ENCODE measurements around the gene ZBTB21. TPM values are rescaled to one million over a fixed set of nuclear protein-coding genes. Genes with fewer than 3 reads are reported as not detected.
A peak's percentile ranks its signal among the peaks of the same experiment; 100 is the strongest.
"Not testable (repeated sequence)": the region's sequence is repeated elsewhere in the genome, so short reads cannot be mapped to it uniquely, and the experiment has no call there.

The ZBTB21 gene
- total RNA-seq, 1 experiment from 2014 or later, result 11.8 TPM

- no peak for DNase-seq (ENCODE audit: low spot score)
Observed at GRCh38 chr21:41970751-41971653, 39.2 kb downstream of the ZBTB21 start.

- DNase-seq (ENCODE audit: low spot score), result no peak
Observed at GRCh38 chr21:41970106-41970391, 40.1 kb downstream of the ZBTB21 start.

GRCh38 chr21:41967708-41968107 is 42.5 kb downstream of the ZBTB21 start:
- DNase-seq (ENCODE audit: low spot score), result no peak

GRCh38 chr21:41966872-41967621 is 43.1 kb downstream of the ZBTB21 start:
- DNase-seq (ENCODE audit: low spot score), result no peak

GRCh38 chr21:41966041-41966833 is 43.9 kb downstream of the ZBTB21 start:
- DNase-seq (ENCODE audit: low spot score), result no peak

- no peak for DNase-seq (ENCODE audit: low spot score)
Observed at GRCh38 chr21:41965461-41966013, 44.6 kb downstream of the ZBTB21 start.

- DNase-seq (ENCODE audit: low spot score), result no peak
Observed at GRCh38 chr21:41965045-41965444, 45.1 kb downstream of the ZBTB21 start.

GRCh38 chr21:41964171-41964570 is 46.0 kb downstream of the ZBTB21 start:
- no peak for DNase-seq (ENCODE audit: low spot score)

- no peak for DNase-seq (ENCODE audit: low spot score)
Observed at GRCh38 chr21:41962425-41962966, 47.7 kb downstream of the ZBTB21 start.

- no peak for DNase-seq (ENCODE audit: low spot score)
Observed at GRCh38 chr21:41961753-41962152, 48.4 kb downstream of the ZBTB21 start.

- no peak for DNase-seq (ENCODE audit: low spot score)
Observed at GRCh38 chr21:41961282-41961701, 48.9 kb downstream of the ZBTB21 start.

- DNase-seq (ENCODE audit: low spot score), result no peak
Observed at GRCh38 chr21:41960386-41960785, 49.8 kb downstream of the ZBTB21 start.

- DNase-seq (ENCODE audit: low spot score), result not testable (repeated sequence)
Observed at GRCh38 chr21:41959697-41960096, 50.5 kb downstream of the ZBTB21 start.

- no peak for DNase-seq (ENCODE audit: low spot score)
Observed at GRCh38 chr21:41958886-41959563, 51.1 kb downstream of the ZBTB21 start.

- peak; percentile 76 for DNase-seq (ENCODE audit: low spot score)
Observed at GRCh38 chr21:41957991-41958766, 52.0 kb downstream of the ZBTB21 start.

- peak; percentile 13 for DNase-seq (ENCODE audit: low spot score)
Observed at GRCh38 chr21:41956926-41957729, 53.0 kb downstream of the ZBTB21 start.

- no peak for DNase-seq (ENCODE audit: low spot score)
Observed at GRCh38 chr21:41955516-41955915, 54.6 kb downstream of the ZBTB21 start.

GRCh38 chr21:41954654-41955499 is 55.3 kb downstream of the ZBTB21 start:
- DNase-seq (ENCODE audit: low spot score), result no peak

Measured in HT-29 (cell line).